ENCODE results near the gene TNFAIP8L1.

- no peak for TF ChIP-seq POU6F1 (CRISPR knock-in tag; IDR thresholded peaks at IDR 0.05; ENCODE audit: borderline replicate concordance, low read depth)
- no peak for TF ChIP-seq ARNTL (CRISPR knock-in tag; IDR thresholded peaks at IDR 0.05; ENCODE audit: borderline replicate concordance, low read depth)
- TF ChIP-seq PATZ1 (CRISPR knock-in tag; IDR thresholded peaks at IDR 0.05; ENCODE audit: borderline replicate concordance), result no peak
Measured at GRCh38 chr19:4636761-4637160, 2.6 kb upstream of the TNFAIP8L1 start.

All from SK-N-SH treated with all-trans-retinoic acid at 6 μM for 48 hours (cell line).